ENCODE results near the gene LIPI.

DNA sequence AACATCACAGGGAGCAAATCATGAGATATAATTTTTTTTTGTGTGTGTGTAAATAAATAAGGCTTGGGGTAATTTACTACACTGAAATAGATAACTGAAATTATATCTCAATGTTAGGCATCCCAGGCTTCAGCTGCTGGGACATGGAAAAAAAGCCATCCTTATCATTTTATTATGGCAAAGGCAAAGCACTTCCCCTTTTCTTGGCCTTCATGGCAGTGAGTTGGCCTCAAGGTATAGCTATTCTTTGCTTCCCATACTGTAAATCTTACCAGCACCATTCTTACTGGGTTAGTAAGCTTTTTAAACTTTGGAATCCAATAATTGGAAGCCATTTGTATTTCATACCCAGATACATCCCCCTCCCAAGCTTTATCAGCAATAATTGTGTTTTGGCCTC, 34.2 kb upstream of the LIPI start:
- TF ChIP-seq POLR2AphosphoS5 (IDR thresholded peaks at IDR 0.05; ENCODE audit: borderline replicate concordance, low read depth, low read length) (no peak), EZH2 (IDR thresholded peaks at IDR 0.05) (no peak), FOXP2 (optimal IDR thresholded peaks at IDR 0.05; ENCODE audit: control extremely low read depth, extremely low read length, insufficient read depth) (no peak)
